Endothelial cell of umbilical vein (primary cell): Measurements from ENCODE around the gene SLC25A48. TPM values are rescaled to one million over a fixed set of nuclear protein-coding genes. Genes with fewer than 3 reads are reported as not detected.

ENCODE experiments used
- BruUV-seq: library from RNA; stranded (reverse); fragments of 400-500 nt; replicated peaks from 2 replicates; lab custom pipeline; 2021; lab: Mats Ljungman, UMichigan
- CTCF ChIA-PET: fragments of 300-600, 350-600 bp; sonication (Branson Sonifier 250); formaldehyde crosslinking; loops from one replicate; lab custom pipeline; 2021; ENCODE audit warnings: antibody characterized with exemption, inconsistent platforms; lab: Charles Lee
- POLR2A ChIA-PET: fragments of 300-600, 350-600 bp; sonication (Branson Sonifier 250); formaldehyde crosslinking; loops from one replicate; lab custom pipeline; 2021; ENCODE audit warnings: antibody characterized with exemption, inconsistent platforms; lab: Charles Lee
- DNase-seq: peaks from one replicate; pipeline ENCODE4 v3.0.0-alpha.2; 2011; ENCODE audit warnings: low read depth, low spot score
- FAIRE-seq: peaks from 2 replicates; lab custom pipeline; 2011; peaks lifted over from hg19 to GRCh38; lab: Jason Lieb, UNC
- H2AFZ ChIP-seq: 2 replicates; pipeline ENCODE4 v1.6.0; 2012; ENCODE audit warnings: low read depth, low read length, control low read depth, inconsistent platforms
- H3K27ac ChIP-seq: 2 replicates; pipeline ENCODE4 v1.5.1; 2011; ENCODE audit warnings: low read depth, mild to moderate bottlenecking, control low read depth, low read length, moderate library complexity; ENCODE audit not compliant: insufficient read depth
- H3K27me3 ChIP-seq, 2 experiments: 2 replicates each; pipeline versions ENCODE4 v1.6.0 to v1.6.1; 2011; ENCODE audit warnings: low read length in 2 of 2, mixed read lengths in 1 of 2; ENCODE audit not compliant: control insufficient read depth in 2 of 2, insufficient read depth in 2 of 2
- H3K36me3 ChIP-seq, 2 experiments: 2 replicates in 1 of 2; 3 replicates in 1 of 2; pipeline ENCODE4 v1.5.1; 2011; ENCODE audit warnings: low read length in 2 of 2, mild to moderate bottlenecking in 1 of 2, moderate library complexity in 1 of 2; ENCODE audit not compliant: control insufficient read depth in 2 of 2, insufficient read depth in 2 of 2; ENCODE audit errors: extremely low read depth in 1 of 2
- H3K4me1 ChIP-seq: 3 replicates; pipeline ENCODE4 v1.5.1; 2011; ENCODE audit warnings: mild to moderate bottlenecking, low read length; ENCODE audit not compliant: control insufficient read depth, insufficient read depth; ENCODE audit errors: extremely low read depth
- H3K4me2 ChIP-seq: 2 replicates; pipeline ENCODE4 v1.6.1; 2011; ENCODE audit warnings: low read length, control low read depth, mixed read lengths; ENCODE audit not compliant: insufficient read depth
- H3K4me3 ChIP-seq, 3 experiments: fragments of 200-600 bp in 1 of 3; sonication (generic), shearing (Covaris generic) in 1 of 3; replicated peaks in 1 of 3; 2 replicates each; pipeline ENCODE4 v1.5.1; 2011 to 2016; ENCODE audit warnings: control low read depth in 3 of 3, low read length in 3 of 3, mild to moderate bottlenecking in 2 of 3, inconsistent platforms in 1 of 3, low read depth in 1 of 3, moderate library complexity in 1 of 3; ENCODE audit not compliant: insufficient read depth in 1 of 3
- H3K79me2 ChIP-seq: 2 replicates; pipeline ENCODE4 v1.6.0; 2012; ENCODE audit warnings: low read length, inconsistent platforms; ENCODE audit not compliant: control insufficient read depth, insufficient read depth
- H3K9ac ChIP-seq: replicated peaks from 2 replicates; pipeline ENCODE3; 2011; ENCODE audit warnings: low read length, control low read depth; ENCODE audit not compliant: insufficient read depth; ENCODE audit errors: extremely low read depth
- H3K9me1 ChIP-seq: replicated peaks from 3 replicates; pipeline ENCODE4 v1.6.0; 2011; ENCODE audit warnings: mild to moderate bottlenecking, low read length; ENCODE audit not compliant: control insufficient read depth, insufficient read depth; ENCODE audit errors: extremely low read depth
- H3K9me3 ChIP-seq: replicated peaks from 2 replicates; pipeline ENCODE4 v1.5.1; 2012; ENCODE audit warnings: low read length, inconsistent platforms; ENCODE audit not compliant: control insufficient read depth, insufficient read depth
- H4K20me1 ChIP-seq: replicated peaks from 2 replicates; pipeline ENCODE3; 2011; ENCODE audit warnings: mild to moderate bottlenecking, low read length; ENCODE audit not compliant: control insufficient read depth, insufficient read depth; ENCODE audit errors: extremely low read depth
- EZH2 ChIP-seq: IDR thresholded peaks from 2 replicates; pipeline ENCODE4 v1.6.1; 2012; ENCODE audit warnings: borderline replicate concordance, low read depth, mild to moderate bottlenecking, moderate library complexity, low read length, inconsistent platforms; ENCODE audit not compliant: severe bottlenecking
- FOS ChIP-seq: IDR thresholded peaks from 2 replicates; pipeline ENCODE4 v1.6.1; 2011; ENCODE audit warnings: mild to moderate bottlenecking, low read length, moderate library complexity, borderline replicate concordance; ENCODE audit not compliant: insufficient read depth
- GATA2 ChIP-seq: IDR thresholded peaks from 2 replicates; pipeline ENCODE4 v1.7.0; 2011; ENCODE audit warnings: low read depth, mild to moderate bottlenecking, moderate library complexity, mixed read lengths, low read length; ENCODE audit not compliant: insufficient read length, insufficient read depth
- JUN ChIP-seq: IDR thresholded peaks from 2 replicates; pipeline ENCODE4 v1.6.1; 2011; ENCODE audit warnings: borderline replicate concordance, low read depth; ENCODE audit not compliant: insufficient read length, insufficient read depth
- MYC ChIP-seq: IDR thresholded peaks from one replicate; pipeline ENCODE4 v1.6.1; 2011; ENCODE audit warnings: mild to moderate bottlenecking, low read depth, low read length
- POLR2A ChIP-seq: IDR thresholded peaks from 2 replicates; pipeline ENCODE4 v1.6.1; 2012; ENCODE audit warnings: low read depth, mild to moderate bottlenecking, control low read depth, low read length
- POLR2AphosphoS5 ChIP-seq: IDR thresholded peaks from 2 replicates; pipeline ENCODE4 v1.6.1; 2012; ENCODE audit warnings: low read depth, mild to moderate bottlenecking, control low read depth, low read length, moderate library complexity; ENCODE audit not compliant: insufficient read depth
- dilution Hi-C: fragments of 300-500 bp; cut with MboI; formaldehyde crosslinking; loops from one replicate; pipeline ENCODE4 v1.15.0; 2019; ENCODE audit warnings: low sequenced_read_pairs; ENCODE audit not compliant: extremely low pct_ligation_motif_present
- intact Hi-C: fragments of 100-400 bp; cut with micrococcal nuclease; formaldehyde crosslinking; loops from one replicate; pipeline ENCODE4 v1.10.0; 2022
- polyA plus RNA-seq, 4 experiments: library from polyadenylated mRNA; depleted of rRNA in 3 of 4; stranded (reverse) in 3 of 4; unstranded in 1 of 4; fragments of >200 nt; gene quantifications; 2 replicates each; pipeline versions ENCODE4 v1.2.1 to v1.2.3, GENCODE V29; 2011 to 2012; ENCODE audit warnings: missing spikeins in 1 of 4
- total RNA-seq: library from RNA; stranded (reverse); gene quantifications from 2 replicates; pipeline ENCODE4 v1.2.3, GENCODE V29; 2021
- TF ChIP-seq, protein P1 (sequence below), 2 donors: IDR thresholded peaks; 1 replicate in 1 of 2; 2 replicates in 1 of 2; pipeline ENCODE4 v1.5.1; 2011; ENCODE audit warnings: low read length in 2 of 2, mild to moderate bottlenecking in 2 of 2, moderate library complexity in 2 of 2, control low read depth in 1 of 2, inconsistent platforms in 1 of 2, low read depth in 1 of 2; ENCODE audit not compliant: insufficient read depth in 1 of 2; ENCODE audit errors: extremely low read depth in 1 of 2
- TF ChIP-seq, protein P2 (sequence below): IDR thresholded peaks from 2 replicates; pipeline ENCODE4 v1.6.1; 2011; ENCODE audit not compliant: insufficient read depth, insufficient read length

SLC25A48 gene
- total and polyA plus RNA-seq, 2 donors (not counting 3 experiments of a cell fraction or from before 2014, with no cell fraction given) = not detected

DNA sequence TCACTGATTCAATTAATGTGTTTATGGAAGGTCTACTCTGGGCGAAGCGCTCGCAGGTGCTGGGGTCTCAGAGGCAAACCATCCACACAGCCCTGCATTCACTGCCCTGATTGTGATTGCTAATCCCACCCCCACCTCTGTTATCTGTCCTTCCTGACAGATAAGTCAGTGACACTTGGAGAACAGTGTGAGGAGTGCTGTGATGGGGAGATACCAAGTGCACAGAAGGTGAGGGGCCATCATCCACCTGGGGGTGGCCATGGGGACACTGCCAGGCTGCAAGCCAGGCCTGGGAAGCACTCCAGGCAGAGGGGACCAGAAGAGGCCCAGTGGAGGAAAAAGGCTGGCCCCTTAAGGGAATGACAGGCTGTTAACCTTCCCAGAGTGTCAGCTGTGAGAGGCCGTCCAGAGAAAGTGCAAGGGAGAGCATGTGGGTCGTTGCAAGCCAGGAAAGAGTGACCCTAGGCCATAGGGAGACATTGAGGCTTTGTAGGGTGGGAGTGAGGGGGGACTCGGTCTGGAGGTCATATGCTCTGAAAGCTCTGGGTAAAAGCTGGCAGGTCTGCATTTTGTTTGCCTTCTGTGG is 43.2 kb downstream of the SLC25A48 start:
- H3K9ac ChIP-seq = no peak overlapping the region
- no peaks in the 10 kb centered on the region for H3K9me3 ChIP-seq
- FAIRE-seq (no peak), DNase-seq (no peak)
- POLR2A ChIA-PET = no interaction called here
- H2AFZ ChIP-seq = no peak overlapping the region
- H3K79me2 ChIP-seq = no peaks in the 10 kb centered on the region
- H3K4me2 ChIP-seq = no peak overlapping the region
- dilution Hi-C loops = no loop called here
- no peak for TF ChIP-seq JUN
- TF ChIP-seq GATA2 = no peak
- no peak for TF ChIP-seq MYC
- TF ChIP-seq, protein P1, sequence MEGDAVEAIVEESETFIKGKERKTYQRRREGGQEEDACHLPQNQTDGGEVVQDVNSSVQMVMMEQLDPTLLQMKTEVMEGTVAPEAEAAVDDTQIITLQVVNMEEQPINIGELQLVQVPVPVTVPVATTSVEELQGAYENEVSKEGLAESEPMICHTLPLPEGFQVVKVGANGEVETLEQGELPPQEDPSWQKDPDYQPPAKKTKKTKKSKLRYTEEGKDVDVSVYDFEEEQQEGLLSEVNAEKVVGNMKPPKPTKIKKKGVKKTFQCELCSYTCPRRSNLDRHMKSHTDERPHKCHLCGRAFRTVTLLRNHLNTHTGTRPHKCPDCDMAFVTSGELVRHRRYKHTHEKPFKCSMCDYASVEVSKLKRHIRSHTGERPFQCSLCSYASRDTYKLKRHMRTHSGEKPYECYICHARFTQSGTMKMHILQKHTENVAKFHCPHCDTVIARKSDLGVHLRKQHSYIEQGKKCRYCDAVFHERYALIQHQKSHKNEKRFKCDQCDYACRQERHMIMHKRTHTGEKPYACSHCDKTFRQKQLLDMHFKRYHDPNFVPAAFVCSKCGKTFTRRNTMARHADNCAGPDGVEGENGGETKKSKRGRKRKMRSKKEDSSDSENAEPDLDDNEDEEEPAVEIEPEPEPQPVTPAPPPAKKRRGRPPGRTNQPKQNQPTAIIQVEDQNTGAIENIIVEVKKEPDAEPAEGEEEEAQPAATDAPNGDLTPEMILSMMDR (IDR thresholded peaks at IDR 0.05; ENCODE audit: extremely low read depth in 1 of 2, insufficient read depth in 1 of 2, low read depth in 1 of 2, low read length in 2 of 2) = no peak
- TF ChIP-seq EZH2 = no peak
- TF ChIP-seq, protein P2, sequence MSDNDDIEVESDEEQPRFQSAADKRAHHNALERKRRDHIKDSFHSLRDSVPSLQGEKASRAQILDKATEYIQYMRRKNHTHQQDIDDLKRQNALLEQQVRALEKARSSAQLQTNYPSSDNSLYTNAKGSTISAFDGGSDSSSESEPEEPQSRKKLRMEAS = no peak
- TF ChIP-seq POLR2A = no peak
- TF ChIP-seq POLR2AphosphoS5 = no peak
- TF ChIP-seq FOS = no peak
- intact Hi-C loops = no loop called here
- no peaks in the 10 kb centered on the region for H3K36me3 ChIP-seq
- no peak overlapping the region for H3K27ac ChIP-seq
- BruUV-seq = no TSS peak
- peaks cover 0 to 3% of the 10 kb centered on the region in 2 experiments for H3K27me3 ChIP-seq
- H3K4me3 ChIP-seq = no peak overlapping the region
- CTCF ChIA-PET = no interaction called here
- no peaks in the 10 kb centered on the region for H3K9me1 ChIP-seq
- H4K20me1 ChIP-seq = no peaks in the 10 kb centered on the region
- no peaks in the 10 kb centered on the region for H3K4me1 ChIP-seq
